ENCODE results near the gene PRELID2.

DNA sequence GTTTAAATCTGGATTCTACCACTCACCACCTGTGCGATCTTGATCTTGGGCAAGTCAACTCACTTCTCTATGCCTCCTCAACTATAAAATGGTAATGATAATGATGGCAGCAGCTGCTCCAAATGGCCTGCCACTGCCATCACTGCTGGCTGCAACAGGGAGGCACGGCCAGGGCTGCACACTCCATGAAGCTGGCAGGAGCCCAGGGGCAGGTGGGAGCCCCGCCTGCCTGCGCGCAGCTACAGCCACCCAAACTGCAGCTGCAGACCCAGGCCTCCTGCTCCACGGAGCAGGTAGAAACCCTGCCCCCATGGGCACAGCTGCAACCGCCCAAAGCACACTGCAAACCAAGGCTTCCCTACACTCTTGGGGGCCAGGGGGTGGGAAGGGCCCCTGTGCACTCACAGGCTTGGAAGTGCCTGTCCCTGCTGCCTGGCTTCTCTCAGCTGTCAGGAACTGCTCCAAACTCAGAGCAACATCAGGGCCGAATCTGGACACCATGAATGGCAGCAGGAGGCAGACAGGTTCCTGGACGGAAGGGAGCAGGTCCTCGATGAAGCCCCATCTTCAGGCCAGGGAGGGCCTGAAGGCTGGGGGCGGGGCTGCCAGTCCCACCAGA, 57.6 kb downstream of the PRELID2 start:
- TF ChIP-seq, protein P1, sequence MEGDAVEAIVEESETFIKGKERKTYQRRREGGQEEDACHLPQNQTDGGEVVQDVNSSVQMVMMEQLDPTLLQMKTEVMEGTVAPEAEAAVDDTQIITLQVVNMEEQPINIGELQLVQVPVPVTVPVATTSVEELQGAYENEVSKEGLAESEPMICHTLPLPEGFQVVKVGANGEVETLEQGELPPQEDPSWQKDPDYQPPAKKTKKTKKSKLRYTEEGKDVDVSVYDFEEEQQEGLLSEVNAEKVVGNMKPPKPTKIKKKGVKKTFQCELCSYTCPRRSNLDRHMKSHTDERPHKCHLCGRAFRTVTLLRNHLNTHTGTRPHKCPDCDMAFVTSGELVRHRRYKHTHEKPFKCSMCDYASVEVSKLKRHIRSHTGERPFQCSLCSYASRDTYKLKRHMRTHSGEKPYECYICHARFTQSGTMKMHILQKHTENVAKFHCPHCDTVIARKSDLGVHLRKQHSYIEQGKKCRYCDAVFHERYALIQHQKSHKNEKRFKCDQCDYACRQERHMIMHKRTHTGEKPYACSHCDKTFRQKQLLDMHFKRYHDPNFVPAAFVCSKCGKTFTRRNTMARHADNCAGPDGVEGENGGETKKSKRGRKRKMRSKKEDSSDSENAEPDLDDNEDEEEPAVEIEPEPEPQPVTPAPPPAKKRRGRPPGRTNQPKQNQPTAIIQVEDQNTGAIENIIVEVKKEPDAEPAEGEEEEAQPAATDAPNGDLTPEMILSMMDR (IDR thresholded peaks at IDR 0.05) = no peak
- no peak for TF ChIP-seq POLR2A (IDR thresholded peaks at IDR 0.05)

Measured in uterus (tissue), 2 donors.